ENCODE data around the gene USP16. TPM values are rescaled to one million over a fixed set of nuclear protein-coding genes. Genes with fewer than 3 reads are reported as not detected.

The USP16 gene
- total and polyA plus RNA-seq, 2 donors (not counting 1 experiment from before 2014, with no cell fraction given), result 13.1 to 54.7 TPM

DNA sequence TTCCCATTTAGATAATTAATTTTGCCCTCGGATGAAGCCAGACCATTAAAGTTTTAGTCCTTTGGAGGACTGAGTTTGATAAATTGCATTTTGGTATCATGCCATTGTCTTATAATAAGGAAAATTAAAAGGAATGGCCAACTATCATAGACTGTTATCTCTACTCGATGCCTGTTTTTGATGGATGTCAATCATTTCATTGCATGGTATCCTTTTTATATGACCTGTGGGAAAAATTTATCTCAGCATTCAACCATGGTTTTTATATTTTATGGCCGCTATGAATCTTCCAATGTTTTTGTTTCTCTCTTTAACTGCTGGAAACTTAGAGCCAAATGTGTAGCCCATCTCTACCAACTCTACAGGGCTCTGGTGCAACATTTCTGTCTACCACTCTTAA, 58.8 kb downstream of the USP16 start:
- Mint-ChIP-seq H3K27ac (no peak overlapping the region), H3K4me3 (no peak overlapping the region), H3K27me3 (no peaks in the 10 kb centered on the region), H3K4me1 (peaks cover 23% of the 10 kb centered on the region), H3K9me3 (ENCODE audit: insufficient read depth) (peaks cover 2% of the 10 kb centered on the region)
- Histone ChIP-seq H3K9me3 (ENCODE audit: control extremely low read depth in 1 of 3, control insufficient read depth in 2 of 3, insufficient read depth in 1 of 3, low read length in 2 of 3) (no peaks in the 10 kb centered on the region), H3K4me1 (ENCODE audit: control insufficient read depth in 2 of 2, insufficient read depth in 2 of 2, low read length in 2 of 2) (peaks cover 25% of the 10 kb centered on the region in 2 donors), H4K20me1 (ENCODE audit: control insufficient read depth, insufficient read depth, low read length, poor library complexity, severe bottlenecking) (no peaks in the 10 kb centered on the region), H3K79me2 (ENCODE audit: control insufficient read depth, insufficient read depth, low read length) (peaks cover 31% of the 10 kb centered on the region), H3K27me3 (replicated peaks in 1 of 4; ENCODE audit: control extremely low read depth in 1 of 4, control insufficient read depth in 3 of 4, insufficient read depth in 4 of 4, low read length in 3 of 4) (no peaks in the 10 kb centered on the region), H3K36me3 (replicated peaks in 1 of 2; ENCODE audit: control extremely low read depth in 1 of 2, control insufficient read depth in 1 of 2, extremely low read depth in 1 of 2, insufficient read depth in 2 of 2, low read length in 1 of 2) (no peaks in the 10 kb centered on the region), H2AFZ (ENCODE audit: insufficient read depth, low read depth, low read length, poor library complexity, severe bottlenecking) (no peak overlapping the region), H3K9ac (ENCODE audit: low read length) (no peak overlapping the region), H3K4me2 (replicated peaks; ENCODE audit: low read depth, low read length, poor library complexity, severe bottlenecking) (no peak overlapping the region), H3K27ac (ENCODE audit: low read length in 2 of 2) (no peak overlapping the region), H3K4me3 (ENCODE audit: control extremely low read depth in 1 of 5, extremely low read depth in 1 of 5, insufficient read depth in 1 of 5, low read depth in 2 of 5, low read length in 4 of 5) (no peak overlapping the region)
- ATAC-seq (ENCODE audit: low read depth) (no peak), DNase-seq (no peak)
- TF ChIP-seq, protein P1, sequence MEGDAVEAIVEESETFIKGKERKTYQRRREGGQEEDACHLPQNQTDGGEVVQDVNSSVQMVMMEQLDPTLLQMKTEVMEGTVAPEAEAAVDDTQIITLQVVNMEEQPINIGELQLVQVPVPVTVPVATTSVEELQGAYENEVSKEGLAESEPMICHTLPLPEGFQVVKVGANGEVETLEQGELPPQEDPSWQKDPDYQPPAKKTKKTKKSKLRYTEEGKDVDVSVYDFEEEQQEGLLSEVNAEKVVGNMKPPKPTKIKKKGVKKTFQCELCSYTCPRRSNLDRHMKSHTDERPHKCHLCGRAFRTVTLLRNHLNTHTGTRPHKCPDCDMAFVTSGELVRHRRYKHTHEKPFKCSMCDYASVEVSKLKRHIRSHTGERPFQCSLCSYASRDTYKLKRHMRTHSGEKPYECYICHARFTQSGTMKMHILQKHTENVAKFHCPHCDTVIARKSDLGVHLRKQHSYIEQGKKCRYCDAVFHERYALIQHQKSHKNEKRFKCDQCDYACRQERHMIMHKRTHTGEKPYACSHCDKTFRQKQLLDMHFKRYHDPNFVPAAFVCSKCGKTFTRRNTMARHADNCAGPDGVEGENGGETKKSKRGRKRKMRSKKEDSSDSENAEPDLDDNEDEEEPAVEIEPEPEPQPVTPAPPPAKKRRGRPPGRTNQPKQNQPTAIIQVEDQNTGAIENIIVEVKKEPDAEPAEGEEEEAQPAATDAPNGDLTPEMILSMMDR (IDR thresholded peaks at IDR 0.05), result no peak
- no peak for TF ChIP-seq EZH2 (IDR thresholded peaks at IDR 0.05; ENCODE audit: borderline replicate concordance, insufficient read depth, low read depth, low read length, poor library complexity, severe bottlenecking)
- ChIA-PET CTCF (interaction anchor here (1.9 kb wide), 1 partner anchor 289 kb away, joined by 6 read pairs; no protein-coding TSS in a partner anchor), POLR2A (no interaction called here)
- 100% methylated on average over 1 of the region's 3 CpGs for WGBS (ENCODE audit: insufficient coverage)
- intact Hi-C loops (cut with micrococcal nuclease), result no loop called here

DNA sequence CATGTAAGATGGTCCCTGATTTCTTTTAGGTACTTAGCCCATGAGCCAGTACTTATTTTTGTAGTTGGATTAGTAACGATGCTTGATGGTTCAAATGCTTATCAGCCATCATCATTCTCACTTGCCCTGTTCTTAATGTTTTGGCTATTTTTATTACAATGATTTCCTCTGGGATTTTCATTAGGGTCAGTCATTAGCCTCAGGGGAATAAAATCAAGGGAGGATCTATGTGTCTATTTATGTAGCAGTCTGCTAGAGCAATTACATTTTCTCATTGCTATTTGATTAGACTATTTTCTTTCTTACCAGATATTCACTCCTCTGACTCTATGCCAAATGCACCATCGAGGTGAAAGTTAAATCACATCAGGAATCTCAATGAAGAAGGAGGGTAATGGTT, 59.9 kb downstream of the USP16 start:
- WGBS (ENCODE audit: insufficient coverage), result no CpG with 5 or more reads among the region's 2 CpGs

More for the DNA sequence above, 59.9 kb downstream of the USP16 start:
- peaks cover 35% of the 10 kb centered on the region for H3K79me2 ChIP-seq (ENCODE audit: control insufficient read depth, insufficient read depth, low read length)
- CTCF ChIA-PET, result interaction anchor here (0.9 kb wide), 1 partner anchor 277 kb away, joined by 3 read pairs; no protein-coding TSS in a partner anchor
- H3K9ac ChIP-seq (ENCODE audit: low read length), result no peak overlapping the region
- no peaks in the 10 kb centered on the region for H4K20me1 ChIP-seq (ENCODE audit: control insufficient read depth, insufficient read depth, low read length, poor library complexity, severe bottlenecking)
- no peak overlapping the region for H3K27ac ChIP-seq (ENCODE audit: low read length in 2 of 2)
- intact Hi-C loops (cut with micrococcal nuclease), result no loop called here
- H2AFZ ChIP-seq (ENCODE audit: insufficient read depth, low read depth, low read length, poor library complexity, severe bottlenecking), result no peak overlapping the region
- DNase-seq (no peak), ATAC-seq (ENCODE audit: low read depth) (no peak)
- H3K4me1 Mint-ChIP-seq, result peaks cover 14% of the 10 kb centered on the region
- H3K36me3 ChIP-seq (replicated peaks in 1 of 2; ENCODE audit: control extremely low read depth in 1 of 2, control insufficient read depth in 1 of 2, extremely low read depth in 1 of 2, insufficient read depth in 2 of 2, low read length in 1 of 2), result no peaks in the 10 kb centered on the region
- no peak overlapping the region for H3K4me3 ChIP-seq (ENCODE audit: control extremely low read depth in 1 of 5, extremely low read depth in 1 of 5, insufficient read depth in 1 of 5, low read depth in 2 of 5, low read length in 4 of 5)
- H3K27me3 ChIP-seq (replicated peaks in 1 of 4; ENCODE audit: control extremely low read depth in 1 of 4, control insufficient read depth in 3 of 4, insufficient read depth in 4 of 4, low read length in 3 of 4), result no peaks in the 10 kb centered on the region
- H3K4me3 Mint-ChIP-seq, result no peak overlapping the region
- H3K4me2 ChIP-seq (replicated peaks; ENCODE audit: low read depth, low read length, poor library complexity, severe bottlenecking), result no peak overlapping the region
- peaks cover 2% of the 10 kb centered on the region for H3K9me3 Mint-ChIP-seq (ENCODE audit: insufficient read depth)
- POLR2A ChIA-PET, result no interaction called here
- no peaks in the 10 kb centered on the region for H3K9me3 ChIP-seq (ENCODE audit: control extremely low read depth in 1 of 3, control insufficient read depth in 2 of 3, insufficient read depth in 1 of 3, low read length in 2 of 3)
- TF ChIP-seq EZH2 (IDR thresholded peaks at IDR 0.05; ENCODE audit: borderline replicate concordance, insufficient read depth, low read depth, low read length, poor library complexity, severe bottlenecking), result no peak
- TF ChIP-seq, protein P1 (IDR thresholded peaks at IDR 0.05), result no peak
- H3K27me3 Mint-ChIP-seq, result no peaks in the 10 kb centered on the region
- peaks cover 14% of the 10 kb centered on the region in 2 donors for H3K4me1 ChIP-seq (ENCODE audit: control insufficient read depth in 2 of 2, insufficient read depth in 2 of 2, low read length in 2 of 2)
- no peak overlapping the region for H3K27ac Mint-ChIP-seq
